HCT116 (cell line): Measurements from ENCODE around the gene FN3K.

Experiments
- CBX3 ChIP-seq: IDR thresholded peaks from 2 replicates; pipeline ENCODE4 v1.6.1; 2012; ENCODE audit warnings: low read depth
- CTCF ChIP-seq, 3 experiments: fragments of 200-600 bp in 1 of 3; sonication (generic) in 1 of 3; IDR thresholded peaks in 2 of 3; conservative IDR thresholded peaks in 1 of 3; 2 replicates each; pipeline ENCODE4 v1.5.1; 2012 to 2017; ENCODE audit warnings: low read depth in 2 of 3, low read length in 2 of 3, antibody characterized with exemption in 1 of 3, borderline replicate concordance in 1 of 3, control low read depth in 1 of 3, mild to moderate bottlenecking in 1 of 3, mixed read lengths in 1 of 3, mixed run types in 1 of 3, moderate library complexity in 1 of 3; ENCODE audit not compliant: insufficient read depth in 1 of 3
- EZH2 ChIP-seq: fragments of 200-600 bp; sonication (generic); IDR thresholded peaks from 2 replicates; pipeline ENCODE4 v1.6.1; 2017; ENCODE audit warnings: antibody characterized with exemption, mixed run types
- MAX ChIP-seq: IDR thresholded peaks from 2 replicates; pipeline ENCODE4 v1.6.1; 2012
- POLR2A ChIP-seq: IDR thresholded peaks from 2 replicates; pipeline ENCODE4 v1.7.0; 2011; ENCODE audit warnings: borderline replicate concordance; ENCODE audit not compliant: insufficient read depth, insufficient read length; ENCODE audit errors: extremely low read depth
- POLR2AphosphoS5 ChIP-seq: IDR thresholded peaks from 2 replicates; pipeline ENCODE4 v1.6.1; 2011; ENCODE audit warnings: mild to moderate bottlenecking, low read depth, low read length, moderate library complexity
- RAD21 ChIP-seq: IDR thresholded peaks from 2 replicates; pipeline ENCODE4 v1.6.1; 2012; ENCODE audit warnings: low read depth, mild to moderate bottlenecking
- REST ChIP-seq: IDR thresholded peaks from 2 replicates; pipeline ENCODE4 v1.6.1; 2012; ENCODE audit warnings: low read depth
- SIN3A ChIP-seq: IDR thresholded peaks from 2 replicates; pipeline ENCODE4 v1.6.1; 2012; ENCODE audit warnings: low read depth
- TCF7L2 ChIP-seq: IDR thresholded peaks from 2 replicates; pipeline ENCODE4 v1.7.0; 2011; ENCODE audit warnings: borderline replicate concordance, inconsistent platforms; ENCODE audit not compliant: insufficient read depth, insufficient read length; ENCODE audit errors: extremely low read depth

- TF ChIP-seq CTCF (IDR thresholded peaks at IDR 0.05 in 2 of 3, conservative IDR thresholded peaks at IDR 0.05 in 1 of 3; ENCODE audit: borderline replicate concordance in 1 of 3, insufficient read depth in 1 of 3, low read depth in 2 of 3, low read length in 2 of 3) (no peak), POLR2A (no peak), CBX3 (no peak), RAD21 (no peak), SIN3A (no peak), EZH2 (no peak), MAX (no peak), POLR2AphosphoS5 (no peak), REST (no peak), TCF7L2 (no peak)
Observed at GRCh38 chr17:82776454-82776853, 41.0 kb downstream of the FN3K start.
